Activated CD4-positive, alpha-beta memory T cell treated with anti-CD3 and anti-CD28 coated beads for 36 hours (primary cell): Measurements from ENCODE around the gene NPAP1. TPM values are rescaled to one million over a fixed set of nuclear protein-coding genes. Genes with fewer than 3 reads are reported as not detected.

Experiments used
- CTCF ChIA-PET: fragments of 350-600 bp; sonication (Branson Sonifier 250); formaldehyde crosslinking; loops from one replicate; lab custom pipeline; 2021; ENCODE audit warnings: antibody characterized with exemption, inconsistent platforms; lab: Charles Lee
- POLR2A ChIA-PET: fragments of 350-600 bp; sonication (Branson Sonifier 250); formaldehyde crosslinking; loops from one replicate; lab custom pipeline; 2021; ENCODE audit warnings: antibody characterized with exemption; lab: Charles Lee
- DNase-seq: peaks from one replicate; pipeline ENCODE4 v3.0.0-alpha.2; 2020
- H3K27ac Mint-ChIP-seq: one replicate; pipeline ENCODE4 v1.8.0; 2021; ENCODE audit warnings: mixed read lengths
- H3K27me3 Mint-ChIP-seq: one replicate; pipeline ENCODE4 v1.8.0; 2021; ENCODE audit warnings: mixed read lengths
- H3K36me3 Mint-ChIP-seq: one replicate; pipeline ENCODE4 v1.8.0; 2021; ENCODE audit warnings: mixed read lengths
- H3K4me1 Mint-ChIP-seq: one replicate; pipeline ENCODE4 v1.8.0; 2021; ENCODE audit warnings: low read depth, mixed read lengths
- H3K4me3 Mint-ChIP-seq: one replicate; pipeline ENCODE4 v1.8.0; 2021; ENCODE audit warnings: mild to moderate bottlenecking, mixed read lengths
- H3K9me3 Mint-ChIP-seq: one replicate; pipeline ENCODE4 v1.8.0; 2021; ENCODE audit warnings: mixed read lengths
- intact Hi-C: fragments of 100-400 bp; cut with micrococcal nuclease; formaldehyde crosslinking; loops from one replicate; pipeline ENCODE4 v1.15.1; 2023
- total RNA-seq, 2 experiments: library from RNA; stranded (reverse); gene quantifications; one replicate each; pipeline ENCODE4 v1.2.3, GENCODE V29; 2021

Gene NPAP1
- total RNA-seq, 2 experiments from 2014 or later = not detected

DNA sequence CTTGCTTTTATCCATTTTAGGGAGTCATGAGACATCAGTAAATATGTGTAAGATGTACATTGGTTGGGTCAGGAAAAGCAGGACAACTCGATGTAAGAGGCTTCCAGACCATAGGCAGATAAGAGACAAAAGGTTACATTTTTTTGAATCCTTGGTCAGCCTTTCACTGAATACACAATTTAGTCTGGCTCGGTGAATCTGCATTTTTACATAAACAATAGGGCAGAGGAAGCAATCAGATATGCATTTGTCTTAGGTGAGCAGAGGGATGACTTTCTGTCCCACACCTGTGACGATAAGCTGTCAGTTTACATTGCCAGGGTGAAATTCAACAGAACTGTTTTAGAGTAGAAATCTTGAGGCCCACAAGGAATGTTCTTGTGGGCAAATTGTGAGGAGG lies 20.6 kb downstream of the NPAP1 start:
- Mint-ChIP-seq H3K27ac (no peak overlapping the region), H3K4me3 (no peak overlapping the region), H3K4me1 (no peaks in the 10 kb centered on the region), H3K36me3 (no peaks in the 10 kb centered on the region), H3K27me3 (no peaks in the 10 kb centered on the region), H3K9me3 (peaks cover 13% of the 10 kb centered on the region)
- POLR2A ChIA-PET = no interaction called here
- CTCF ChIA-PET = no interaction called here
- no peak for DNase-seq
- intact Hi-C loops = no loop called here

GRCh38 chr15:24696842-24697241 lies 21.3 kb downstream of the NPAP1 start:
- no peaks in the 10 kb centered on the region for H3K36me3 Mint-ChIP-seq
- no peaks in the 10 kb centered on the region for H3K4me1 Mint-ChIP-seq
- intact Hi-C loops = no loop called here
- H3K27ac Mint-ChIP-seq = no peak overlapping the region
- DNase-seq = no peak
- no peak overlapping the region for H3K4me3 Mint-ChIP-seq
- H3K27me3 Mint-ChIP-seq = no peaks in the 10 kb centered on the region
- peaks cover 13% of the 10 kb centered on the region for H3K9me3 Mint-ChIP-seq
- POLR2A ChIA-PET = no interaction called here
- CTCF ChIA-PET = no interaction called here

GRCh38 chr15:24718289-24719082 lies 42.9 kb downstream of the NPAP1 start:
- Mint-ChIP-seq H3K4me3 (no peak overlapping the region), H3K27me3 (no peaks in the 10 kb centered on the region), H3K27ac (no peak overlapping the region), H3K4me1 (no peaks in the 10 kb centered on the region), H3K36me3 (no peaks in the 10 kb centered on the region), H3K9me3 (peaks cover 25% of the 10 kb centered on the region)
- CTCF ChIA-PET = no interaction called here
- POLR2A ChIA-PET = no interaction called here
- no peak for DNase-seq
- intact Hi-C loops = no loop called here

GRCh38 chr15:24729760-24730159 lies 54.2 kb downstream of the NPAP1 start:
- no peak overlapping the region for H3K4me3 Mint-ChIP-seq
- no peaks in the 10 kb centered on the region for H3K36me3 Mint-ChIP-seq
- POLR2A ChIA-PET = no interaction called here

More at GRCh38 chr15:24729760-24730159, 54.2 kb downstream of the NPAP1 start:
- no peak overlapping the region for H3K27ac Mint-ChIP-seq
- H3K27me3 Mint-ChIP-seq = no peaks in the 10 kb centered on the region
- CTCF ChIA-PET = no interaction called here
- H3K9me3 Mint-ChIP-seq = peaks cover 8% of the 10 kb centered on the region
- DNase-seq = no peak
- intact Hi-C loops = no loop called here
- H3K4me1 Mint-ChIP-seq = no peaks in the 10 kb centered on the region
